ENCODE data around the gene ACOX2.

Gene ACOX2

GRCh38 chr3:58459160-58459559, 77.8 kb downstream of the ACOX2 start:
- no peak for DNase-seq
- Histone ChIP-seq H3K9me3 (no peaks in the 10 kb centered on the region), H3K4me1 (no peaks in the 10 kb centered on the region), H3K36me3 (no peaks in the 10 kb centered on the region), H3K27me3 (no peaks in the 10 kb centered on the region), H3K4me3 (ENCODE audit: low read depth, low read length) (no peak overlapping the region)
- no peak for TF ChIP-seq CTCF (IDR thresholded peaks at IDR 0.05; ENCODE audit: low read depth, low read length)

Data from BE2C (cell line).